Panc1 (cell line): ENCODE measurements around the gene SYNDIG1L. TPM values are rescaled to one million over a fixed set of nuclear protein-coding genes. Genes with fewer than 3 reads are reported as not detected.

Source experiments
- ATAC-seq: fragments of 200-7000 bp; cut with Tn5 transposase; 2 replicates; pipeline ENCODE4 v1.9.1; 2020; ENCODE audit warnings: mild to moderate bottlenecking, moderate library complexity
- BruUV-seq: library from RNA; stranded (reverse); fragments of 400-500 nt; replicated peaks from 2 replicates; lab custom pipeline; 2021; lab: Mats Ljungman, UMichigan
- CTCF ChIA-PET: fragments of 300-600 bp; sonication (Branson Sonifier 250); formaldehyde crosslinking; loops from one replicate; lab custom pipeline; 2022; ENCODE audit warnings: antibody characterized with exemption; lab: Charles Lee
- POLR2A ChIA-PET: fragments of 300-600 bp; sonication (Branson Sonifier 250); formaldehyde crosslinking; loops from one replicate; lab custom pipeline; 2022; ENCODE audit warnings: antibody characterized with exemption; lab: Charles Lee
- DNase-seq: peaks from one replicate; pipeline ENCODE4 v3.0.0-alpha.2; 2010; ENCODE audit warnings: low read depth, low spot score
- H3K27ac ChIP-seq: 2 replicates; pipeline ENCODE4 v1.5.1; 2011; ENCODE audit warnings: mild to moderate bottlenecking, low read length, inconsistent platforms
- H3K27me3 ChIP-seq: fragments of 200-500 bp; sonication (Bioruptor generic); 2 replicates; pipeline ENCODE4 v1.6.0; 2014; ENCODE audit warnings: low read length, inconsistent platforms; ENCODE audit not compliant: control insufficient read depth, insufficient read depth
- H3K36me3 ChIP-seq: fragments of 200-500 bp; sonication (Bioruptor generic); 2 replicates; pipeline ENCODE4 v1.5.1; 2014; ENCODE audit warnings: inconsistent platforms, mild to moderate bottlenecking, low read length, moderate library complexity; ENCODE audit not compliant: control insufficient read depth, insufficient read depth
- H3K4me1 ChIP-seq: 2 replicates; pipeline ENCODE4 v1.5.1; 2011; ENCODE audit warnings: inconsistent platforms, mild to moderate bottlenecking, low read length, moderate library complexity; ENCODE audit not compliant: control insufficient read depth, insufficient read depth
- H3K4me3 ChIP-seq, 2 experiments: 2 replicates each; pipeline ENCODE4 v1.5.1; 2011 to 2012; ENCODE audit warnings: low read depth in 2 of 2, low read length in 2 of 2, mild to moderate bottlenecking in 2 of 2, inconsistent platforms in 1 of 2, moderate library complexity in 1 of 2
- H3K9me3 ChIP-seq: fragments of 200-500 bp; sonication (Bioruptor generic); 2 replicates; pipeline ENCODE4 v1.5.1; 2014; ENCODE audit warnings: low read depth, mild to moderate bottlenecking, inconsistent platforms, low read length, moderate library complexity; ENCODE audit not compliant: control insufficient read depth, insufficient read depth
- CTCF ChIP-seq: fragments of 450-650 bp; IDR thresholded peaks from 2 replicates; pipeline ENCODE4 v1.5.1; 2017; ENCODE audit warnings: mild to moderate bottlenecking
- POLR2AphosphoS5 ChIP-seq: IDR thresholded peaks from 2 replicates; pipeline ENCODE4 v1.6.1; 2012; ENCODE audit warnings: mild to moderate bottlenecking, low read depth, low read length, moderate library complexity
- REST ChIP-seq, 2 experiments: IDR thresholded peaks; 2 replicates each; pipeline ENCODE4 v1.6.1; 2011 to 2012; ENCODE audit warnings: low read depth in 2 of 2, control low read depth in 1 of 2, low read length in 1 of 2, mild to moderate bottlenecking in 1 of 2, moderate library complexity in 1 of 2; ENCODE audit not compliant: insufficient read depth in 1 of 2
- SIN3A ChIP-seq: IDR thresholded peaks from 2 replicates; pipeline ENCODE4 v1.6.1; 2012; ENCODE audit warnings: low read depth, mild to moderate bottlenecking, low read length, moderate library complexity, borderline replicate concordance; ENCODE audit not compliant: insufficient read depth
- TCF7L2 ChIP-seq: IDR thresholded peaks from 2 replicates; pipeline ENCODE4 v1.6.1; 2011; ENCODE audit warnings: mild to moderate bottlenecking, low read depth, low read length, inconsistent platforms
- in situ Hi-C: cut with HindIII; loops from 2 replicates; pipeline ENCODE4 v1.10.0; 2016; ENCODE audit warnings: low sequenced_read_pairs, low pct_unique_long_range_greater_than_20kb
- intact Hi-C: fragments of 100-400 bp; cut with micrococcal nuclease; formaldehyde crosslinking; loops from one replicate; pipeline ENCODE4 v1.10.0; 2022; ENCODE audit not compliant: unreplicated experiment
- total RNA-seq: library from RNA; stranded (reverse); gene quantifications from one replicate; pipeline ENCODE4 v1.2.1, GENCODE V29; 2021; ENCODE audit not compliant: unreplicated experiment

Gene SYNDIG1L
- total RNA-seq, 1 experiment from 2014 or later = not detected

GRCh38 chr14:74407801-74408154, 18.2 kb downstream of the SYNDIG1L start:
- no TSS peak for BruUV-seq
- H3K4me3 ChIP-seq = no peak overlapping the region
- H3K27me3 ChIP-seq = no peaks in the 10 kb centered on the region
- DNase-seq = no peak
- no peak overlapping the region for H3K27ac ChIP-seq
- no peak for TF ChIP-seq CTCF
- no peak for TF ChIP-seq REST (IDR thresholded peaks at IDR 0.05; ENCODE audit: insufficient read depth in 1 of 2, low read depth in 2 of 2, low read length in 1 of 2)
- no peak for TF ChIP-seq SIN3A
- TF ChIP-seq POLR2AphosphoS5 = no peak
- TF ChIP-seq TCF7L2 = no peak
- no peaks in the 10 kb centered on the region for H3K9me3 ChIP-seq
- in situ Hi-C loops = no loop called here
- no peaks in the 10 kb centered on the region for H3K4me1 ChIP-seq
- CTCF ChIA-PET = no interaction called here
- no peaks in the 10 kb centered on the region for H3K36me3 ChIP-seq
- POLR2A ChIA-PET = interaction anchor here (0.6 kb wide), 1 partner anchor 607 kb away, joined by 3 read pairs; no protein-coding TSS in a partner anchor
- intact Hi-C loops = no loop called here
- ATAC-seq = no peak

- in situ Hi-C loops = no loop called here
- ATAC-seq = no peak
Measured at GRCh38 chr14:74407021-74407800, 18.8 kb downstream of the SYNDIG1L start.

More at GRCh38 chr14:74407021-74407800, 18.8 kb downstream of the SYNDIG1L start:
- BruUV-seq = no TSS peak
- H3K4me1 ChIP-seq = no peaks in the 10 kb centered on the region
- POLR2A ChIA-PET = interaction anchor here (0.5 to 0.6 kb wide), 2 partner anchors 25 to 607 kb away, joined by 3 to 5 read pairs; no protein-coding TSS in a partner anchor
- no peak overlapping the region for H3K27ac ChIP-seq
- H3K27me3 ChIP-seq = no peaks in the 10 kb centered on the region
- H3K9me3 ChIP-seq = no peaks in the 10 kb centered on the region
- DNase-seq = no peak
- H3K4me3 ChIP-seq = no peak overlapping the region
- CTCF ChIA-PET = interaction anchor here (0.6 kb wide), 1 partner anchor 39 kb away, joined by 9 read pairs; no protein-coding TSS in a partner anchor
- intact Hi-C loops = no loop called here
- H3K36me3 ChIP-seq = no peaks in the 10 kb centered on the region
- TF ChIP-seq POLR2AphosphoS5 = no peak
- no peak for TF ChIP-seq SIN3A
- TF ChIP-seq REST (IDR thresholded peaks at IDR 0.05; ENCODE audit: insufficient read depth in 1 of 2, low read depth in 2 of 2, low read length in 1 of 2) = no peak
- TF ChIP-seq TCF7L2 = no peak
- no peak for TF ChIP-seq CTCF
